GM12865 (cell line): ENCODE results near the gene TSKS.

ENCODE experiments used
- DNase-seq: peaks from one replicate; pipeline ENCODE4 v3.0.0; 2010; ENCODE audit warnings: low read depth
- H3K4me3 ChIP-seq: 2 replicates; pipeline ENCODE4 v1.5.1; 2011; ENCODE audit warnings: mild to moderate bottlenecking, low read depth, low read length, control low read depth
- TF ChIP-seq, protein P1 (sequence below): IDR thresholded peaks from 2 replicates; pipeline ENCODE4 v1.5.1; 2011; ENCODE audit warnings: low read length, control low read depth, low read depth, inconsistent platforms; ENCODE audit not compliant: insufficient read depth; ENCODE audit errors: missing control alignments

TSKS gene

GRCh38 chr19:49746206-49746958, 16.7 kb downstream of the TSKS start:
- no peak overlapping the region for H3K4me3 ChIP-seq
- TF ChIP-seq, protein P1, sequence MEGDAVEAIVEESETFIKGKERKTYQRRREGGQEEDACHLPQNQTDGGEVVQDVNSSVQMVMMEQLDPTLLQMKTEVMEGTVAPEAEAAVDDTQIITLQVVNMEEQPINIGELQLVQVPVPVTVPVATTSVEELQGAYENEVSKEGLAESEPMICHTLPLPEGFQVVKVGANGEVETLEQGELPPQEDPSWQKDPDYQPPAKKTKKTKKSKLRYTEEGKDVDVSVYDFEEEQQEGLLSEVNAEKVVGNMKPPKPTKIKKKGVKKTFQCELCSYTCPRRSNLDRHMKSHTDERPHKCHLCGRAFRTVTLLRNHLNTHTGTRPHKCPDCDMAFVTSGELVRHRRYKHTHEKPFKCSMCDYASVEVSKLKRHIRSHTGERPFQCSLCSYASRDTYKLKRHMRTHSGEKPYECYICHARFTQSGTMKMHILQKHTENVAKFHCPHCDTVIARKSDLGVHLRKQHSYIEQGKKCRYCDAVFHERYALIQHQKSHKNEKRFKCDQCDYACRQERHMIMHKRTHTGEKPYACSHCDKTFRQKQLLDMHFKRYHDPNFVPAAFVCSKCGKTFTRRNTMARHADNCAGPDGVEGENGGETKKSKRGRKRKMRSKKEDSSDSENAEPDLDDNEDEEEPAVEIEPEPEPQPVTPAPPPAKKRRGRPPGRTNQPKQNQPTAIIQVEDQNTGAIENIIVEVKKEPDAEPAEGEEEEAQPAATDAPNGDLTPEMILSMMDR = no peak
- DNase-seq = peak; percentile 56

DNA sequence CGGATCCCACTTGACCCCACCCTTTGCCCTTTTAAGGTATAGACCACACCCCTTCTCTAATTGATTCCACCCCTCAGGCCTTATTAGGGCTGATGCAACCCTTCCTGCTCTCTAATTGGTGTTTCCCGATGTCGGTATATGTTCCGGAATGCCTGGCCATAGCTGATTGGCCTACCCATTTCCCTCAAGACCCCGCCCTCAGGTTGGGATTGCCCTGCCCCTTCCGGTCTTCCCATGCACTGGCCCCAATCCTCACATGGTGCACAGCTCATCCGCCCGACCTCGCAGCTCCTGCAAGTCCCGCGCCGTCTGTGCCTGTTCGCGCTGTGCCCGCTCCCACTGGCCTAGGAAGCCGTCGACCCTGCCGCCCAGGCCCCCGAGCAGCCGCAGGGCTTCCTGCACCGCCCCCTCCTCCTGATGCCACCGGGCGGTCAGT, 18.1 kb downstream of the TSKS start:
- TF ChIP-seq, protein P1 = no peak
- H3K4me3 ChIP-seq = no peak overlapping the region
- DNase-seq = no peak

DNA sequence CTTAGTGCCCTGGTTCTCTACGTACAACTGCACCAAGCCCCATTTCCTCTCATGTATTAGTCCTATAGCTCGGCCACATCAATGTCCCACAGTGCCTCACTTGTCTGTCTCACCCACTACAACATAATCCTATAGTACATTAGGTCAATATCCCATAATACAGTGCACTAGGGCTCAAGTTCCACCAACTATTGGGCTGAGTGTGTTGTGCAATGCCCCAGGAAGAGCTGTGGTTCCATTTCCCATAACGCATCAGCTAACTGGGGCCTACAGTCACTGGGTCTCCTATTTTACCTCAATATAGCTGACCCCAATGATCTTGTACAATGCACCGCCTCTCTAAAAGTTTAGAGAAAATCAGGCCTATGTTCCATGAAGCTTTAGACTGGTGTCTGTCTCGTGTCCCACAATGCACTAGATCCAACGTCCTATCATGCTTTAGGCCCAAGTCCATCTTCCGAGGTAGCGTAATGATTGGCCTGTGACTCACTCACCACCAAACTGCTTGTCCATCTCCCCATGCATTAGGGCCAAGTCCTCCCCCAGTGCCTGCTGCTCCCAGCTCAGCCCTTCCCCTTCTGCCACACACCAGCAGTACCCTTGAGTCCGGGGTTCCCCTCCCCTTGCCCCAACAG, 21.8 kb downstream of the TSKS start:
- TF ChIP-seq, protein P1 = no peak
- no peak for DNase-seq
- H3K4me3 ChIP-seq = no peak overlapping the region

DNA sequence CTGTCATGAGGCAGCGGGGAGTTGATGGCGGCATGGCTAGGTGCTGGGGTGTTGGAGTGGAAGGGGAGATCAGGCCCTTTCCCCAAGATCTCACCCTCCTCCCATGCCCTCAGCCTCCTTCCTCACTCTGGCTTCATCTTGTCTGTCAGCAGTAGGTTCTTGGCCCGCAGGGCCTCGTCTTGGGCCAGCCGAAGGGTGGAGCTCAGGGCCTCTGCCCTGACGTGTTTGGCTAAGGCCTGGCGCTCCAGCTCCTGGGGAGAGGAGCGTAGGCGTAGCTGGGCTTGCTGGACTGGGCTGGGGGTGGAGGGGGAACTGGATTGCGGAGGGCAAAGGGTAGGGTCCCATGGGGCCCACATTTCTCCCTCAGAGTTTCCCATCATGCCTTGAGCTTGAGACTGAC, 23.2 kb downstream of the TSKS start:
- TF ChIP-seq, protein P1 = no peak
- no peak overlapping the region for H3K4me3 ChIP-seq
- no peak for DNase-seq

DNA sequence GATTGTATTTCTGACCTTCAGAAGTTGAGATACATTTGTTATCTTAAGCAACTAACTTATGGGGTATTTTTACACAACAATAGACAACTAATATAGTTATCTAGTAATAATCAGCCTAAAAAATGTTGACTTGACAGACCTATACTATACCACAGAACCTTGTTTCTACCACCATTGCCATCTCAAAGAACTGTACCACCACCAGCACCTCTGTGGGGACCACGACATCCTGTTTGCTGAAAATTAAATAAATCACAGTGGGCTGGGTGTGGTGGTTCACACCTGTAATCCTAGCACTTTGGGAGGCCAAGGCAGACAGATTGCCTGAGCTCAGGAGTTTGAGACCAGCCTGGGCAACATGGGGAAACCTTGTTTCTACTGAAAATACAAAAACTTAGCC, 24.0 kb downstream of the TSKS start:
- no peak for DNase-seq
- TF ChIP-seq, protein P1 = no peak

GRCh38 chr19:49738268-49738667, 24.8 kb downstream of the TSKS start:
- DNase-seq = peak; percentile 23
- TF ChIP-seq, protein P1 = no peak

More for the DNA sequence above, 24.0 kb downstream of the TSKS start:
- no peak overlapping the region for H3K4me3 ChIP-seq

More at GRCh38 chr19:49738268-49738667, 24.8 kb downstream of the TSKS start:
- H3K4me3 ChIP-seq = no peak overlapping the region
